HG02588 (cell line): ENCODE data around the gene SNTG2.

Experiments
- ATAC-seq: cut with Tn5 transposase; IDR thresholded peaks from one replicate; pipeline ENCODE4 v1.9.1; 2021; ENCODE audit warnings: mild to moderate bottlenecking, moderate library complexity; ENCODE audit not compliant: unreplicated experiment

The SNTG2 gene

DNA sequence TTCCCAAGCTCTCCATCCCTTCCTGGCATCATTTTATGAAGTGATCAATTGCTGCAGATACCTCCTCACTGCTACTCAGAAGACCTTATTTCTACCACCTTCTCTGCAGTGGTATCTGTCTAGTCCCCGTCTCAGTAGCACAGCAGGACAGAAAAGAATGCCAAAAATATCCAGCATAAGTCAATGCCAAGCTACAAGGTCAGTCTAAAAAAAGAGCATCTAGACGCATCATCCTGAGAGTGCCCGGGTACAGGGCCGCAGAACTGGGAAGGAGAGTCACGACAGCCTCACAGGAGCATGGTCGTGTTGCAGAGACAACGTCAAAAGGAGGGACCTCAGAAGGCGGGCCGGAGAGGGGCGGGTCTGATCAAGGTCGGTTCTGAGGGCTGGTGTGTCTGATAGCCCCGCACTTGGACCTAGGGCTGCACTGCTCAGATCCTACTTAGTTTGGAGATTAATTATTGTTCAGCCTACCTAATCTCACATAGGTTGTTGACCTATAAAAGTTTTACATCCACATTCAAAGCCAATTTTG lies 24.3 kb upstream of the SNTG2 start:
- no peak for ATAC-seq

GRCh38 chr2:926896-927295 lies 23.8 kb upstream of the SNTG2 start:
- no peak for ATAC-seq

- no peak for ATAC-seq
These were observed 21.5 kb upstream of the SNTG2 start for GRCh38 chr2:929011-929735.

GRCh38 chr2:929925-930324 lies 20.7 kb upstream of the SNTG2 start:
- ATAC-seq: no peak

DNA sequence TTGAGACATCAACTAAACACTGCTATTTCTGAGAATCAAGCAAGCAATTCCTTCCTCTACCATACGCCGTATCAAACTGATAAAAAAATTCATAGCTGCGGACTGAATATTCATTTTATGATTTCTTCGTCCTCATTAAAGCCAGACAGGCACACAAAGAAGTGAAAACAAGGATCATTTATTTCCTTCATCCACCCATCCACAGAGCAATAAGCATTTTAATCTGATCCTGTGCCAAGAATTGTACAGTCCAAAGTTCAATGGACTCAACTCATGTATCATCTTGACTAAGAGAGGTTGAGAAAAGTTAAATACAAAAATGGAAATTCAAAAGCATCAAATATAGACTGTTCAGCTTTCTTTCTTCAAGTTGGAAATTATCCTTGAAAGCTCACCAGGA lies 19.7 kb upstream of the SNTG2 start:
- ATAC-seq: no peak

DNA sequence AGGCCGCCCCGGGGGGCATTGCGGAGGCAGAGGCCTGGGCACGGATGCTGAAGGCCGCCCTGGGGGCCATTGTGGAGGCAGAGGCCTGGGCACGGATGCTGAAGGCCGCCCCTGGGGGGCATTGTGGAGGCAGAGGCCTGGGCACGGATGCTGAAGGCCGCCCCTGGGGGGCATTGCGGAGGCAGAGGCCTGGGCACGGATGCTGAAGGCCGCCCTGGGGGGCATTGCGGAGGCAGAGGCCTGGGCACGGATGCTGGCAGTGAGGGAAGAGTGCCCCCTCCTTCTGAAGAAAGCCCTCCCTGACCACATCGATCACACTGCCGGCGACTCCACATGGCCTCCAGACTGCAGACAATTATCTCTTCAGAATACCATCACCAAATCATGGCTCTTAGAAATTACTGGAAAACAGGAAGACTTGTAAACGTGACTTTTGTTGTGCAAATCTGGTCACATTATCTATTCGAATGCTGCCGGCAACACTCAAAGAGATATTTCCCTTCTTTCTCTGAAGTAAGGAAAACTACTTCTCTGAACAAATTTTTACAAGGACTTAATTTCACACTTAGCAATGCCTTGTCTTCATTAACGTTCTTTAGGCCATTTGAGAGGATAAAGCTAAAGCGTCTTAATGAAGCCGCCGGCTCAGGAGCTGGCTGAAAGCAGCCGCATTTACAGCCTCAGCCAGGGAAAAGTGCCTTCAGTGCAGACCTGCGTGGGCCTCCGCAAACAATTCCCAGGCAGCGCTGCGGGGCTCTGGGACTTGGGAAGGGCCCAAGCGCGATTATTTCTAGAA lies 18.1 kb upstream of the SNTG2 start:
- ATAC-seq: no peak

GRCh38 chr2:933734-934295 lies 16.8 kb upstream of the SNTG2 start:
- ATAC-seq: no peak

DNA sequence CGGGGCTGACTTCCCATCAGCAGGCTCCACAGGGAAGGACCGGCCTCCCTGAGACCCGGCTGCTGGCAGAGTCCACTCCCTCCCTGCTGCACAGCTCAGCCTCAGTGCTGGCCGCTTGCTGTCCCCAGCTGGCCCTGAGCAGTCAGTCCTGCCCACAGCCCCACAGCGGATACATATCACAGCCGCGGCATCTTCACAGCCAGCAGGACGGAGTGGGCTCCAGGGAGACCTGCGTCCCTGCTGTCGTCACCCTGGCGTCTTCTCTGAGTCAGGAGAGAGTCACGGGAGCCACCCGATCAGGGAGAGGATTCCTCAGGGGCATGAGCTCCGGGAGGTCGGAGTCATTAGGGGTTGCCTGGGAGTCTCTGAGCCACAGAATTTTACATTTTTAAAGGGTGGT lies 13.1 kb upstream of the SNTG2 start:
- ATAC-seq: no peak

- no peak for ATAC-seq
These were observed 12.3 kb upstream of the SNTG2 start for GRCh38 chr2:938181-939005.

- ATAC-seq: no peak
These were observed 10.6 kb upstream of the SNTG2 start for GRCh38 chr2:939936-940601.

DNA sequence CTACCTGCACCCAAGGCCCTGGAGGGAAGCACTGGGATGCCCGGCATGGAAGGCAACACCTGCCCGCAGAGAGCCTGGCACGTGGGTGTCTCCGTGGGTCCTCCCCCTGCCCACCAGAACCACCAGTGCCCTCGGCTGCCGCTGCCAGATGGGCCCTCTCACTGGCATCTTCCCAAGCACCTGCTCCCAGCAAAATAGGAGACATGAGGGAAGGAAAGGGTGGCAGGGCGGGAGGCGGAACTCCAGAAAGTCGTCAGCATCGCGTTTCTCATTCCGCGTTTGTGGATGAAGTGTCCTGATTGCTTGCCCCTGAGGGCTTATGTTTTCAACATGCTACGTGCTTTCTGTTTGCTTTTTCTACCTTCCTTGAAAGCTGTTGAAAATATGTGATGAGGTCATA lies 8.8 kb upstream of the SNTG2 start:
- no peak for ATAC-seq

DNA sequence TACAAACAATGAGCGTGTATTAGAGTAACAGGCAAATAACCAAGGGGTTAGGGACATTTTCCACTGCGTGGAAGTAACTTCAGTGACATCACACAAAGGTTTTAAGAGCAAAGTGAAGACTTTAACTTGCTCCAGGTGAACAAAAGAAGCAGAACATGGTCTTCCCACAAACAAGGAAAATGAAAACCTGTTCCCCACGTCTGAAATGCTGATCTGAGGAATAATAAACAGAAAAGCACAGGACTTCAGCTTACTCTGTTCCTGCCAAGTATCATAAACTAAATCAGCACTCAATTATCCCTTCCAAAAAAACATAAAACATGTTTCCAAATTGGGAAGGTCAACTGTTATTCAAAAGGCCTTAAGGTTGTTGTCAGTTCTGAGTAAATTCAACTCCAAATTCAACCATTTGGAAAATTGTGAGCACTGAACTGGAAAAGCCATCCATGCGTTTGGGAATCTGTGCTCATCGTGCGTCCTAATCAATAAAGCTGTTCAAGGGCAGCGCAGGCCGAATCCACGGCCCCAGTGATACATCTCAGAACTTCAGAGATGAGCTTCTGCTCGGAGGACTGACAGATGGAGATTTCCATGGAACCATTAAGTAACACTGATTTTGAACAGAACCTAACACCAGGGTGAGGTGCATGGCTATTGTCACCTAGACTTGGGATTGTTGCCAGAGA lies 7.7 kb upstream of the SNTG2 start:
- no peak for ATAC-seq

DNA sequence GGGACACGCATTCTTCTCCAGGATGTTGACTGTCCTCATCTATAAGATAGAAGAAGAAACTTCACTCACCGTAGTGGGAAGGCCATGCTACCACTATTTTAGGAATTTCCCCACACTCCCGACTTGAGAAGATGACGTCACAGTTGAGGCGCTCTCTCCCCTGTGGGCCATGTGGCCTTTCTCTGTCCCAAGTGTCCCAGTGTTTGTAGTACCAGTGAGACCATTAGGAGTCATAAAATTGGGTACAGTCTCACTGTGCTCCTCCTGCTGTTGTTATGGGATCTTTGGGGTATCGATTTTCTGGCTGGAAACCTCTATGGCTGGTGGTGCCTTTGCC lies 7.2 kb upstream of the SNTG2 start:
- ATAC-seq: no peak

GRCh38 chr2:943821-944220 lies 6.8 kb upstream of the SNTG2 start:
- no peak for ATAC-seq

DNA sequence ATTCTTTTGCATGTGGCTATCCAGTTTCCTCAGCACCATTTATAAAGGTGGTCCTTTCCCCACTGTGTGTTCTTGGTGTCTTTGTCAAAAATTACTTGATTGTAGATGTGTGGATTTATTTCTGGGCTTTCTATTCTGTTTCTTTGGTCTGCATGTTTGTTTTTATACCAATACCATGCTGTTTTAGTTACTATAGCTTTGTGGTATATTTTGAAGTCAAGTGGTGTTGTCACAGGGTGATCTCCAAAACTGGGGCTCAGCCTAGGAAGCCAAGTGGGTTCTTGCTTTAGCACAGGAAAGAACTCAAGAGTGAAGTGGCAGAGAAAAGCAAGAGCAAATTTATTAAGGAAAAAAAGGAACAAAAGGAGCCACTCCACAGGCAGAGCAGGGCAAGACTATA lies 6.0 kb upstream of the SNTG2 start:
- no peak for ATAC-seq

DNA sequence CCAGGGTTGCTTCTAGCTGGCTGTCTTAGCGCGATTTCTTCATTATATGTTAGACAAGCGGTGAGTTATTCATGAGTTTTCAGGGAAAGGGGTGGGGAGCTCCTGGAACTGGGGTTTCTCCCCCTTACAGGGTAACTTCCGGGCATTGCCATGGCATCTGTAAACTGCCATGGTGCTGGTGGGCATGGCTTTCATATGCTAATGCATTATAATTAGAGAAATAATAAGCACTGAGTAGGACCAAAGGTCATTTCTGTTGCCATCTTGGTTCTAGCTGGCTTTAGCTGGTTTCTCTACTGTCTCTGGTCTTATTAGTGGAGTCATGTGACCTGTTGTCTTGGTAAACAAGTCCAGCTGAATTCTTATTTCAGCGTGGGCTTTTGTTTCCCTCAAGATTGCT lies 5.5 kb upstream of the SNTG2 start:
- no peak for ATAC-seq

GRCh38 chr2:946073-946948 lies 4.3 kb upstream of the SNTG2 start:
- no peak for ATAC-seq

DNA sequence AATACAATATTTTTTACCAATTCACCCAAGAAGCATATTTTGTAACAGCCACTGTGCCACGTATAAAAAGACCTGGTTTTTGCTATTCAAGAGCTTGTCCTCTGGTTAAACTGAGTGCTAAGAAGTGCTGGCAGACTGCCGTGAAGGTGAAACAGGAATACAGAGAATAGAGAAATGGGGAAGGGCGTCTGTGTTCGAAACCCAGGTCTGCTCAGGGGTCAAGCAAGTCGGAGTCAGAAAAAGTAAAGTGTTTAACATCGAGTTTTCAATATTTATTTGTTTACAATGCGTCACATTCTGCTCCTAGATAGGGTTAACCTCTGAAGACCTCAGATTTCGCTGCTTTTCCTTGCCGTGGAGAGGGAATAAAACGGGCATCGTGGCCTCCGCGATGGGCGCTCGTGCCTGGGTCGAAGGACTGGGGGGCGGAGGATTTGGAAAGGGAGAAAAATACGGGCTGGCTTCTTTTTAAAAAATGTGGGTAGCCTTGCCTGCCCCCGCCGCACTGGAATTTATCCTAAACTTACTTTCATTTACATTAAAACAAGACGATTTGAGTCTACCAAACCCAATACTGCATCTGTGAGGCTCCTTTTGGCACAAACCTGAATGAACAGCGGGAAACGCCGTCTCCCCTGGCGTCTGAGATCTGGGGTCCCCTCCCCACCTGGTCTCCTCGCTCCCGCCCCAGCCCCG lies 1.1 kb upstream of the SNTG2 start:
- ATAC-seq: no peak
